ENCODE results near the gene KRT5.

KRT5 gene

GRCh38 chr12:52558781-52559445 is 38.7 kb upstream of the KRT5 start:
- no peak overlapping the region for H3K4me2 ChIP-seq (ENCODE audit: low read depth, low read length, poor library complexity, severe bottlenecking)
- H3K27me3 ChIP-seq (ENCODE audit: insufficient read depth, low read length, poor library complexity, severe bottlenecking) = no peaks in the 10 kb centered on the region
- H3K4me3 ChIP-seq (ENCODE audit: low read length, poor library complexity, severe bottlenecking) = no peak overlapping the region
- H2AFZ ChIP-seq (ENCODE audit: low read length) = no peak overlapping the region
- no peaks in the 10 kb centered on the region for H3K4me1 ChIP-seq (ENCODE audit: insufficient read depth, low read length, poor library complexity, severe bottlenecking)
- H3K9me2 ChIP-seq (replicated peaks; ENCODE audit: low read depth, low read length) = no peaks in the 10 kb centered on the region
- no peaks in the 10 kb centered on the region for H4K20me1 ChIP-seq (ENCODE audit: insufficient read depth, low read length, poor library complexity, severe bottlenecking)
- no peaks in the 10 kb centered on the region for H3K79me2 ChIP-seq (ENCODE audit: insufficient read depth, low read length)
- no peaks in the 10 kb centered on the region for H3K9me3 ChIP-seq (ENCODE audit: insufficient read depth, low read depth, low read length)
- H3K9ac ChIP-seq (ENCODE audit: low read depth, low read length, poor library complexity, severe bottlenecking) = no peak overlapping the region
- TF ChIP-seq CTCF (conservative IDR thresholded peaks at IDR 0.05; ENCODE audit: low read length) (no peak), EZH2phosphoT487 (IDR thresholded peaks at IDR 0.05; ENCODE audit: borderline replicate concordance) (no peak)
- no peaks in the 10 kb centered on the region for H3F3A ChIP-seq (ENCODE audit: low read depth)
- H3K36me3 ChIP-seq (ENCODE audit: insufficient read depth, low read length) = no peaks in the 10 kb centered on the region

GRCh38 chr12:52557476-52557875 is 37.3 kb upstream of the KRT5 start:
- TF ChIP-seq EZH2phosphoT487 (IDR thresholded peaks at IDR 0.05; ENCODE audit: borderline replicate concordance) (no peak), CTCF (conservative IDR thresholded peaks at IDR 0.05; ENCODE audit: low read length) (no peak)
- Histone ChIP-seq H3K4me3 (ENCODE audit: low read length, poor library complexity, severe bottlenecking) (no peak overlapping the region), H3K4me1 (ENCODE audit: insufficient read depth, low read length, poor library complexity, severe bottlenecking) (no peaks in the 10 kb centered on the region), H3K27me3 (ENCODE audit: insufficient read depth, low read length, poor library complexity, severe bottlenecking) (no peaks in the 10 kb centered on the region), H3K4me2 (ENCODE audit: low read depth, low read length, poor library complexity, severe bottlenecking) (no peak overlapping the region), H3K9me2 (replicated peaks; ENCODE audit: low read depth, low read length) (no peaks in the 10 kb centered on the region), H3K79me2 (ENCODE audit: insufficient read depth, low read length) (no peaks in the 10 kb centered on the region), H3K9ac (ENCODE audit: low read depth, low read length, poor library complexity, severe bottlenecking) (no peak overlapping the region), H3K36me3 (ENCODE audit: insufficient read depth, low read length) (no peaks in the 10 kb centered on the region), H4K20me1 (ENCODE audit: insufficient read depth, low read length, poor library complexity, severe bottlenecking) (no peaks in the 10 kb centered on the region), H3K9me3 (ENCODE audit: insufficient read depth, low read depth, low read length) (no peaks in the 10 kb centered on the region), H2AFZ (ENCODE audit: low read length) (no peak overlapping the region), H3F3A (ENCODE audit: low read depth) (no peaks in the 10 kb centered on the region)

GRCh38 chr12:52555577-52555976 is 35.4 kb upstream of the KRT5 start:
- TF ChIP-seq EZH2phosphoT487 (IDR thresholded peaks at IDR 0.05; ENCODE audit: borderline replicate concordance) (no peak), CTCF (conservative IDR thresholded peaks at IDR 0.05; ENCODE audit: low read length) (no peak)
- H3K4me2 ChIP-seq (ENCODE audit: low read depth, low read length, poor library complexity, severe bottlenecking) = no peak overlapping the region
- no peak overlapping the region for H3K9ac ChIP-seq (ENCODE audit: low read depth, low read length, poor library complexity, severe bottlenecking)
- no peak overlapping the region for H2AFZ ChIP-seq (ENCODE audit: low read length)
- H3F3A ChIP-seq (ENCODE audit: low read depth) = no peaks in the 10 kb centered on the region
- H4K20me1 ChIP-seq (ENCODE audit: insufficient read depth, low read length, poor library complexity, severe bottlenecking) = no peaks in the 10 kb centered on the region
- no peaks in the 10 kb centered on the region for H3K36me3 ChIP-seq (ENCODE audit: insufficient read depth, low read length)
- no peak overlapping the region for H3K4me3 ChIP-seq (ENCODE audit: low read length, poor library complexity, severe bottlenecking)
- H3K79me2 ChIP-seq (ENCODE audit: insufficient read depth, low read length) = no peaks in the 10 kb centered on the region
- H3K9me3 ChIP-seq (ENCODE audit: insufficient read depth, low read depth, low read length) = no peaks in the 10 kb centered on the region
- no peaks in the 10 kb centered on the region for H3K27me3 ChIP-seq (ENCODE audit: insufficient read depth, low read length, poor library complexity, severe bottlenecking)
- H3K4me1 ChIP-seq (ENCODE audit: insufficient read depth, low read length, poor library complexity, severe bottlenecking) = no peaks in the 10 kb centered on the region
- H3K9me2 ChIP-seq (replicated peaks; ENCODE audit: low read depth, low read length) = no peaks in the 10 kb centered on the region

All from Loucy (cell line).